GM06990 (cell line): ENCODE measurements around the gene OR7A5.

Experiments
- DNase-seq: peaks from one replicate; pipeline ENCODE4 v3.0.0-alpha.2; 2011; ENCODE audit not compliant: insufficient read length; ENCODE audit errors: extremely low read depth
- H3K27me3 ChIP-seq: replicated peaks from 2 replicates; pipeline ENCODE4 v1.6.0; 2011; ENCODE audit warnings: low read length; ENCODE audit not compliant: control insufficient read depth, insufficient read depth
- H3K36me3 ChIP-seq: 2 replicates; pipeline ENCODE4 v1.5.1; 2011; ENCODE audit warnings: low read length; ENCODE audit not compliant: control insufficient read depth, insufficient read depth
- H3K4me3 ChIP-seq: replicated peaks from 2 replicates; pipeline ENCODE4 v1.5.1; 2011; ENCODE audit warnings: low read depth, mild to moderate bottlenecking, control low read depth, low read length
- CTCF ChIP-seq: IDR thresholded peaks from 2 replicates; pipeline ENCODE4 v1.5.1; 2011; ENCODE audit warnings: low read length, control low read depth, mild to moderate bottlenecking, inconsistent platforms; ENCODE audit not compliant: insufficient read depth, poor library complexity, severe bottlenecking

OR7A5 gene

GRCh38 chr19:14843169-14843568 lies 8.2 kb upstream of the OR7A5 start:
- no peak for DNase-seq
- no peak for TF ChIP-seq CTCF
- no peaks in the 10 kb centered on the region for H3K36me3 ChIP-seq
- H3K4me3 ChIP-seq = no peak overlapping the region
- no peaks in the 10 kb centered on the region for H3K27me3 ChIP-seq

GRCh38 chr19:14840206-14840605 lies 5.2 kb upstream of the OR7A5 start:
- Histone ChIP-seq H3K36me3 (no peaks in the 10 kb centered on the region), H3K27me3 (no peaks in the 10 kb centered on the region), H3K4me3 (no peak overlapping the region)
- TF ChIP-seq CTCF = no peak
- DNase-seq = no peak

GRCh38 chr19:14837391-14837790 lies 2.4 kb upstream of the OR7A5 start:
- no peak for DNase-seq
- Histone ChIP-seq H3K27me3 (no peaks in the 10 kb centered on the region), H3K4me3 (no peak overlapping the region), H3K36me3 (no peaks in the 10 kb centered on the region)
- TF ChIP-seq CTCF = no peak

- Histone ChIP-seq H3K4me3 (no peak overlapping the region), H3K27me3 (no peaks in the 10 kb centered on the region), H3K36me3 (no peaks in the 10 kb centered on the region)
- no peak for DNase-seq
- TF ChIP-seq CTCF = no peak
Measured at GRCh38 chr19:14830702-14831101, 4.3 kb downstream of the OR7A5 start.

GRCh38 chr19:14826006-14826405 lies 9.0 kb downstream of the OR7A5 start:
- no peak for DNase-seq
- no peaks in the 10 kb centered on the region for H3K27me3 ChIP-seq
- no peak for TF ChIP-seq CTCF
- no peak overlapping the region for H3K4me3 ChIP-seq
- no peaks in the 10 kb centered on the region for H3K36me3 ChIP-seq

- no peak overlapping the region for H3K4me3 ChIP-seq
- H3K27me3 ChIP-seq = no peaks in the 10 kb centered on the region
- no peak for DNase-seq
- no peaks in the 10 kb centered on the region for H3K36me3 ChIP-seq
- TF ChIP-seq CTCF = no peak
Measured at GRCh38 chr19:14821937-14822336, 13.0 kb downstream of the OR7A5 start.
